HT-29 (cell line): Measurements from ENCODE around the gene CRYM. TPM values are rescaled to one million over a fixed set of nuclear protein-coding genes. Genes with fewer than 3 reads are reported as not detected.
"Not testable (repeated sequence)": the region's sequence is repeated elsewhere in the genome, so short reads cannot be mapped to it uniquely, and the experiment has no call there.

Experiments
- DNase-seq: peaks from one replicate; pipeline ENCODE4 v3.0.0-alpha.2; 2015; ENCODE audit warnings: low spot score
- total RNA-seq: library from RNA; depleted of rRNA; stranded (reverse); fragments of >200 nt; shearing (Covaris generic); gene quantifications from 2 replicates; pipeline ENCODE4 v1.2.3, GENCODE V29; 2014

CRYM gene
- total RNA-seq, 1 experiment from 2014 or later, result 0.61 TPM

- DNase-seq, result not testable (repeated sequence)
Observed at GRCh38 chr16:21248179-21248578, 29.9 kb downstream of the CRYM start.

- DNase-seq, result no peak
Observed at GRCh38 chr16:21244518-21245215, 33.4 kb downstream of the CRYM start.

GRCh38 chr16:21242756-21243155, 35.3 kb downstream of the CRYM start:
- no peak for DNase-seq

GRCh38 chr16:21239646-21240045, 38.4 kb downstream of the CRYM start:
- no peak for DNase-seq

- no peak for DNase-seq
Observed at GRCh38 chr16:21236831-21237230, 41.3 kb downstream of the CRYM start.

DNA sequence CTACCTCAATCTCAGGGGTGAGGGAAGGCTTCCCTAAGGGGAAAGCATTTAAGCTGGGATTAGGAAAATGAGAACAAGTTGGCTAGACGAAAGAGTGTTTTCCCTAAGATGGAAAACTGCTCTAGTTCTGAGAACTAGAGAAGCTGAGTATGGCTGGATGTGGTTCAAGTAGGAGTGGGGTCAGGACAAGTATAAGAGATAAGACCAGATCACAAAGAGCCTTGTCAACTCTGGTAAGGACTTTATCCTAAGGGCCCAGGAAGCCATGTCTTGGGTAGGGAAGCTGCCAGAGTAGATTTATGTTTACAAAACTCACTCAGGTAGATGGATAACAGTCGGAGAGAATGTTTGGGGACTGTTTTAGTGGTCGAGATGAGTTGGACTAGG, 42.9 kb downstream of the CRYM start:
- DNase-seq, result no peak

DNA sequence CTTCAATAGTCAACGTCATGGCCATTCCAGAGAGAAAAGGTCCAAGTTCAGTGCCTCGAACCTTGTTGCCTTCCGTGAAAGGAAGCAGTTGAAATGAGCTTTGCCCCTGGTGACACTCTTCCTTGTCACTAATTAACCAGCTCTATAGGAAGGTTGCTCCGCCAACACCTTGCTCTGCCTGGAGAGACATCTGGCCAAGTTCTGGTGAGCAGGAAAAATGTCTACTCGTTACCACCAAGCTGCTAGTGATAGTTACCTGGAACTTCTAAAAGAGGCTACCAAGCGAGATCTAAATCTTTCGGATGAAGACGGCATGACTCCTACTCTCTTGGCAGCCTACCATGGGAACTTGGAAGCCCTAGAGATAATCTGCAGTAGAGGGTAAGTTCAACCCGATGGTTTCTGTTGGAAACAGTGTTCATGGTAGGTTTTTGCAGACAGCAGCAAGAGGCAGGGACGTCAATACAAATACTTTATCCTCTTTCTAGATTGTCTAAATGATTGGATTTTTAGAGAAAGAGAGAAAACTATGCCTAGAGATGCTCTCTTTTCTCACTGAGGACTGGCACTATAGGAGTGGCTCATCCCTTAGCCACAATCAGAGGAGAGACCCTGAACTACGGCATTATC, 44.5 kb downstream of the CRYM start, which contains the start of gene ANKS4B:
Gene ANKS4B (plus strand): TSS at position 179 of the 630 bp plus-strand sequence. CDS start 39 bp downstream, at position 218.
- peak; percentile 76 for DNase-seq

- DNase-seq, result no peak
Observed at GRCh38 chr16:21233045-21233520, 45.0 kb downstream of the CRYM start.

DNA sequence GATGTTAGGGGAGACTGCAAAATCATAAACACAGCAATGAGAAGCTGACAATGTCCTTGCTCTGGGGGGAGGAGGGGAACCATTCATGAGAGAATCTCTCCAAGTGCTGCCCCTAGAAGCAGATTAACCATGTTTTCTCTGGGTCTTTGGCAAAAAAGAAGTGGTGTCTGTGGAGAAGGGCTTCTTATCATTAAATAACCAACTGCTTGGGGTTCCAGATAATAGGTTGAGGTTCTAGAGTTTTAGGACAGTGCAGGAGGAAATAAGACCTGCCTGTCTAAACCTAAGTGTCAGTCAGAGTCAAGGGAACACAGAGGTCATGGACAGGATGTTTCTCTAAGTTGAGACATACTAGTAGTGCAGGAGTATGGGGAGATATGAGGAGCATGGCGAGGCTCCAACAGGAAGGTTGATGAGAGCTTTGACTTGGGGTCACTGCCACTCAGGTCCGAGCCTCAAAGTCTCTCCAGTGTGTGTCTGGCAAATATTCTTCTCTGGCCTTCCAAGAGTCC, 49.7 kb downstream of the CRYM start:
- DNase-seq, result no peak

DNA sequence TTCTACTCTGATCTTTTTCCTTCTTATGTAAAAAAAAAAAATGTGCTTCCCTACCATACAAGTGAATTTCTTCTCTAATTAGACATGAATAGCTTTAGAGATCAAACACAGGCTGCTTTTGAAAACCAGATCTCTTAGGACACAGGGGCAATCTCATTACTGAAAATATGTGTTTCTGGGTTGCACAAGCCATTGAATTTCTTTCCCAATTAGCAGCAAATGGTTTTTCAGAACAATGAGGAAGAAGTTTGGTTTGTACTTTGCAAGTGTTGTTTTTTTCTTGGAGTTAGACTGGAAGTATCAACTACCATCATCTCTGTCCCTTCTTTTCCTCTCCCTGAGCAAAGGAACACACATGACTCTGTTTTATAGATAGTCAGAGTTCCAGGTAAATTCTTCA, 50.2 kb downstream of the CRYM start:
- DNase-seq, result no peak

GRCh38 chr16:21226749-21227148, 51.3 kb downstream of the CRYM start:
- no peak for DNase-seq

DNA sequence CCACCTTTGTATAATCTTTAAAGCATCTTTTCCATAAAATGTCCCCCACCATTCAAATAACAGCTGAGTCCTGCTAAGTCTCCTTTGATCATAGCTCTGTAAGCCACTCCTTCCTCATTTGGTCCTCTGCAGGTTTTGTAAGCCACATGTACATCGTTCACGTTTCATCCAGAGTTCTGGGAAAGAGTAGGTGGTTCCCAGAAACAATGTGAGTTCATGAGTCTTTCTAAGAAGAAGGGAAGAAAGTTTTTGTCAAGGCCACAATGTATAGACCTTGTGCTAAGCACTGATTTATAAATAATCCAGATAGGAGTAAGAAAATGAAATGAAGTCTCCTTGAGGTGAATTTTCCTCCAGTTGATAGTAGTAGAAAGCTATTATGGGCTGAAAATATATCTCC, 53.3 kb downstream of the CRYM start:
- no peak for DNase-seq

DNA sequence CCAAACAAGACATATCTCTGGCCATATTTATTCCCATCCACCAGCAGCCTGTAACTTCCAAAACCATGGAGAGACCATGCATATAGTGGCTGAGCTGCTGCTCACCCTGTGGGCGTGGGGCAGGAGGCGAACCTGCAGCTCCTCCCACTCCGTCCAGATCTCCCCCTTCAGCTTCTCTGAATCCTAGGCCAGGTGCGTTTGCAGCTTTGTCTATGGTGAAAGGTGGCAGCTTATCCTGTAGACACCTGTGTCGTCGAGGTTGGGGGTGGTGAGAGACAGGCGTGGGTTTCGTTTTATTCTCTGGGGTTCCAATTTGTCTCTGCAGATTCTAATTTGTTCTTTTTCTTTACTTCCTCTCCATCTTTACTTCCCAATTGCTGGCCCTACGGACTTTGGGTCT, 54.3 kb downstream of the CRYM start:
- no peak for DNase-seq

DNA sequence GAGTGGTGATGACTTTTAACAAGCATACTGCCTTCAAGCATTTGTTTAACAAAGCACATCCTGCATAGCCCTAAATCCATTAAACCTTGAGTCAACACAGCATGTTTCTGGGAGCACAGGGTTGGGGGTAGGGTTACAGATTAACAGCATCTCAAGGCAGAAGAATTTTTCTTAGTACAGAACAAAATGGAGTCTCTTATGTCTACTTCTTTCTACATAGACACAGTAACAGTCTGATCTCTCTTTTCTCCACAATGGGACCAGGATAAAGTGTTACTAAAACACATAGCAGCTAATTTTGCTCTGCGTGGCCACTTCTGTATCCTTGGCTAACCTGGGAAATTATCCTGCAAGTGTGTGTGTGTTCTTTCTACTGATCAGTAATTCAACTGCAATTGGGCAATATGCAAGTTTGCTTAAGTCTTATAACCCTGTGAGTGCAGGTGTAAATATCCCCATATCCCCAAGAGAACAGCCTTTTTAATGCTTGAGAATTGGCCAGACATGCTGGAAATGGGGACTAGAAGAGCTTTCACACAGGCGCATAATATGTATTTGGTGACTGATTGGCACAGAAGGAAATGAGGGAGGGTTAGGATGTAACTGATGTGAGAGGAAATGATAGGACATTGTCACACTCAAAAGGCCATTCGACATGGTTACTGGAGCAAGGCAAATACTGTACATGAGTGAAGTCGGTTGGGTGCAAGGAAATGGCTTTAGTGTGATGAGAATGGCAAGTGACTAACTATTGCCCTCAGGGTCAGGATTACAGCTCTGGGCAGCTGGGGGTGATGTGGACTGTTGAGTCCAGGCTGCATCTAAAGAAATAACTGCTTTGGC, 55.4 kb downstream of the CRYM start:
- no peak for DNase-seq

- no peak for DNase-seq
Observed at GRCh38 chr16:21219551-21219950, 58.5 kb downstream of the CRYM start.

DNA sequence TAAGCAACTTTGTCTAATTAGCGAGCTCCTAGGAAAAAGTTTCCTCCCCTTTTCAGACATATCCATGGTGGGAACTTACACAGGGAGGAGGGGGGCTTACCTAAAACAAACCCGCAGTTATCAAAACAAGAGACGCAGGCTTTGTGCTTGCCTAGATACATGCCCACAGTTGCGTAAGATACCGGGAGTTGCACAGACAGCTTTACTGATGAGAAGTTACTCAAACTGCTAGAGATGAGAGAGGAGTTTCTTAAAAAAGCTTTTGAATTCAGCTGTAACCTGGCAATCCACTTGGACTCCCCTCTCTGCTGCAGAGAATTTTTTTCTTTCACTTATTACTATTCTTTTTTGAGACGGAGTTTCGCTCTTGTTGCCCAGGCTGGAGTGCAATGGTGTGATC, 59.9 kb downstream of the CRYM start:
- DNase-seq, result no peak

DNA sequence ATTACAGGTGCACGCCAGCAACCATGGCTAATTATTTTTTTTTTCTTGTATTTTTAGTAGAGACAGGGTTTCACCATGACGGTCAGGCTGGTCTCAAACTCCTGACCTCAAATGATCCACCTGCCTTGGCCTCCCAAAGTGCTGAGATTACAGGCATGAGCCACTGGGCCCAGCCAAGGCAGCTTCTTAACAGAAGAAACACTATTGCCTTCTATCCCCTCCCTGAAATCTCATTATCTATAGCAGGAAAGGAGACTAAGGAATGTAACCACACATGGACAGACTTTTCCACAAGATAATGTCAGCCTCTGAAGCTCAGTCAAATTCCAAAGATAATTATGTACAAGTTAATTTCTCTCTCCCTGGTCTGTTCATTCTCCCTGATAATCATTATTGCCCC, 61.0 kb downstream of the CRYM start:
- DNase-seq, result no peak

DNA sequence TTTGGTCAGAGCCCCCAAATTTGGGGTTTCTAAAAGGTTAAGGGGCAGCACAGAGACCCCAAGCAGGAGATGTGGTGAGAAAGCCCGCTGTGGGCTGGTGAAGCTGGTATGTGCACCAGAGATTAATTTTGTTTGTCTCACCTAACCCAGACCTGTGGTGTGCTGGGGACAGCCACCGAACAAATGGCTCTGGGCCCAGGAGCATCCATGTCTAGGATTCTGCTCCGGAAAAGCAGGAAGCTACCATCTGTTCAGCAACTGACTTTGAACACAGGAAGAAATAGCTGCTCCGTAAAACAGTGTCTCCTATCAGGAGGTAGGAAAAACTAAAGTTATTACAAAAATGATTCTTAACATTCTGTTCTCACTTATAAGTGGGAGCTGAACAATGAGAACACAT, 64.0 kb downstream of the CRYM start:
- no peak for DNase-seq

- no peak for DNase-seq
Observed at GRCh38 chr16:21211486-21211885, 66.6 kb downstream of the CRYM start, which contains the start of gene ZP2. Gene ZP2, minus strand, starts transcription at chr16:21211574. Its CDS starts 27 bp downstream, at chr16:21211547.
